ENCODE measurements around the gene GIMAP2.

Gene GIMAP2

DNA sequence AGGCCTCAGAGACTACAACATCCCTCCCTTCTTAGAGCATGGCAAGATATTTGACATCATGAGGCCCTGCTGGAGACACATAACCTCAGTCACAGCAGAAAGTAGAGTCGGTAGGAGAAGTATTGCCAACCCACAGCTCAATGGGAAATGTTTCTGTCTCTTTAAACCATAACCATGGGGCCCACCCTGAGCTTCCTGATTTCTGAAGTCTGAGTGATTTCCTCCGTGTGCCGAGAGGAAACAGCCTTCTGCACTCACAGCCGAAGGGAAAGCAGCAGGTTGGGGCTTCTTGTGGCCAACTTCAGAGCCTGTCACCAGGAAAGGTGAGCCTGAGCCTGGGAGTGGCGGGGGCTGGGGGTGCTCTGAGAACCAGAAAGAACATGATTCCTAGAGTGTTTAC lies 30.9 kb downstream of the GIMAP2 start, which contains the start of gene GIMAP1:
Gene GIMAP1 (plus strand): TSS at position 246 of the 400 bp plus-strand sequence. CDS start 2,435 bp downstream, outside the sequence.
- no peaks in the 10 kb centered on the region for H3K27me3 ChIP-seq
- peak within 1 kb of the TSS; percentile 40; the same call in 1 of the 2 replicates for H3K4me3 ChIP-seq
- H3K9me3 ChIP-seq, result peaks cover 19% of the 10 kb centered on the region
- no peaks in the 10 kb centered on the region; the same call in 1 of the 2 replicates for H3K36me3 ChIP-seq
- TF ChIP-seq Cebpa-rat (IDR thresholded peaks at IDR 0.05), result no peak
- H3K4me2 ChIP-seq, result peak within 1 kb of the TSS; percentile 85
- peak within 1 kb of the TSS; percentile 13; the same call in 1 of the 2 replicates for H3K9ac ChIP-seq
- H3K4me1 ChIP-seq, result peaks cover 15% of the 10 kb centered on the region
- 0 out of 2 replicates have a peak within 1 kb of the TSS, but pooled peaks have one; percentile 37 for H3K27ac ChIP-seq
- H4K20me1 ChIP-seq, result no peaks in the 10 kb centered on the region

- Histone ChIP-seq H3K4me2 (peak overlapping the region; percentile 85), H3K9ac (no peak overlapping the region), H4K20me1 (no peaks in the 10 kb centered on the region), H3K27me3 (no peaks in the 10 kb centered on the region), H3K4me1 (peaks cover 15% of the 10 kb centered on the region), H3K27ac (0 out of 2 replicates have a peak overlapping the region, but pooled peaks have one; percentile 37), H3K36me3 (no peaks in the 10 kb centered on the region; the same call in 1 of the 2 replicates), H3K4me3 (peak overlapping the region; percentile 40; the same call in 1 of the 2 replicates), H3K9me3 (peaks cover 19% of the 10 kb centered on the region)
- TF ChIP-seq Cebpa-rat (IDR thresholded peaks at IDR 0.05), result no peak
These were observed 31.4 kb downstream of the GIMAP2 start for GRCh38 chr7:150716939-150717338.

- H4K20me1 ChIP-seq, result no peaks in the 10 kb centered on the region
- peaks cover 10% of the 10 kb centered on the region for H3K9me3 ChIP-seq
- no peak overlapping the region for H3K4me3 ChIP-seq
- no peak overlapping the region for H3K27ac ChIP-seq
- H3K36me3 ChIP-seq, result no peaks in the 10 kb centered on the region; the same call in 1 of the 2 replicates
- TF ChIP-seq Cebpa-rat (IDR thresholded peaks at IDR 0.05), result no peak
- peaks cover 15% of the 10 kb centered on the region for H3K4me1 ChIP-seq
- H3K27me3 ChIP-seq, result no peaks in the 10 kb centered on the region
- H3K4me2 ChIP-seq, result no peak overlapping the region
- H3K9ac ChIP-seq, result no peak overlapping the region
These were observed 32.4 kb downstream of the GIMAP2 start for GRCh38 chr7:150717814-150718420.

DNA sequence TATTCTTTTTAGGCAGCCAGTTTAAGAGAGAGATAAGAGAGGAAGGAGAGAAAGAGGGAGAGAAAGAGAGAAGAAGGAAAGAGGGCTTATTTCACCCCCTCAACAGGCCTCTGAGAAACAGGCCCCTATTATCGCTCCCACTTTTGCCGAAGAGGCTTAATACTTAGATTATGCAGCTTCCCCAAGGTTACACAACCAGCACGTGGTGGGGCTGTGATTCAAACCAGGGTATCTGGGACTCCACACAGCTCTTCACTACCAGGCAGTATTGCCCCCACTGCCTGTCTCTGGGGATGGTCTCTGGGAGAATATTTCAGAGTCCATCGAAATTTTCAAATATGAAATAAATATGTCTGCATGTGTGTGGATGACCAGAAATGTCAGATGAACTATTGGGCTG lies 33.9 kb downstream of the GIMAP2 start:
- Histone ChIP-seq H3K4me3 (no peak overlapping the region), H3K9ac (no peak overlapping the region), H3K9me3 (no peaks in the 10 kb centered on the region), H4K20me1 (no peaks in the 10 kb centered on the region), H3K27me3 (no peaks in the 10 kb centered on the region), H3K36me3 (no peaks in the 10 kb centered on the region; the same call in 1 of the 2 replicates), H3K4me2 (no peak overlapping the region), H3K4me1 (peaks cover 15% of the 10 kb centered on the region), H3K27ac (no peak overlapping the region)
- TF ChIP-seq Cebpa-rat (IDR thresholded peaks at IDR 0.05), result no peak

DNA sequence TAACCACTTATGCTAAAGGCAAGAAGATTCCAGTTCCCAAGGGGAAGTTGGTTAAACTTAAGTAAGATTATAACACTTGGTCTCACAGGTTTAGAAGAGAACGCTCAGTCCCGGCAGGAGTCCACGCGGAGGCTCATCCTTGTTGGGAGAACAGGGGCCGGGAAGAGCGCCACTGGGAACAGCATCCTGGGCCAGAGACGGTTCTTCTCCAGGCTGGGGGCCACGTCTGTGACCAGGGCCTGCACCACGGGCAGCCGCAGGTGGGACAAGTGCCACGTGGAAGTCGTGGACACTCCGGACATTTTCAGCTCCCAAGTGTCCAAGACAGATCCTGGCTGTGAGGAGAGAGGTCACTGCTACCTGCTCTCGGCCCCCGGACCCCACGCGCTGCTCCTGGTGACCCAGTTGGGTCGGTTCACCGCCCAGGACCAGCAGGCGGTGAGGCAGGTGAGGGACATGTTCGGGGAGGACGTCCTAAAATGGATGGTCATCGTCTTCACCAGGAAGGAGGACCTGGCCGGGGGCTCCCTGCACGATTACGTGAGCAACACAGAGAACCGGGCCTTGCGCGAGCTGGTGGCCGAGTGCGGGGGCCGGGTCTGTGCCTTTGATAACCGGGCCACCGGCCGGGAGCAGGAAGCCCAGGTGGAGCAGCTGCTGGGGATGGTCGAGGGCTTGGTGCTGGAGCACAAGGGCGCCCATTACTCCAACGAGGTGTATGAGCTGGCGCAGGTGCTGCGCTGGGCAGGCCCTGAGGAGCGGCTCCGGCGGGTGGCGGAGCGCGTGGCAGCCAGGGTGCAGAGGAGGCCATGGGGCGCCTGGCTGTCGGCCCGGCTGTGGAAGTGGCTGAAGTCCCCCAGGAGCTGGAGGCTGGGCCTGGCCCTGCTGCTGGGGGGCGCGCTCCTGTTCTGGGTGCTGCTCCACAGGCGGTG lies 34.7 kb downstream of the GIMAP2 start:
- TF ChIP-seq Cebpa-rat (IDR thresholded peaks at IDR 0.05), result no peak
- Histone ChIP-seq H3K4me3 (no peak overlapping the region), H3K27ac (no peak overlapping the region), H3K9me3 (no peaks in the 10 kb centered on the region), H3K9ac (no peak overlapping the region), H3K4me1 (peaks cover 15% of the 10 kb centered on the region), H3K36me3 (no peaks in the 10 kb centered on the region; the same call in 1 of the 2 replicates), H3K27me3 (no peaks in the 10 kb centered on the region), H3K4me2 (no peak overlapping the region), H4K20me1 (no peaks in the 10 kb centered on the region)

- Histone ChIP-seq H3K4me2 (no peak overlapping the region), H3K4me1 (peaks cover 2% of the 10 kb centered on the region), H3K9me3 (no peaks in the 10 kb centered on the region), H3K9ac (no peak overlapping the region), H3K27me3 (no peaks in the 10 kb centered on the region), H3K27ac (no peak overlapping the region), H3K36me3 (no peaks in the 10 kb centered on the region; the same call in 1 of the 2 replicates), H3K4me3 (no peak overlapping the region), H4K20me1 (no peaks in the 10 kb centered on the region)
- no peak for TF ChIP-seq Cebpa-rat (IDR thresholded peaks at IDR 0.05)
These were observed 36.5 kb downstream of the GIMAP2 start for GRCh38 chr7:150721970-150722373.

DNA sequence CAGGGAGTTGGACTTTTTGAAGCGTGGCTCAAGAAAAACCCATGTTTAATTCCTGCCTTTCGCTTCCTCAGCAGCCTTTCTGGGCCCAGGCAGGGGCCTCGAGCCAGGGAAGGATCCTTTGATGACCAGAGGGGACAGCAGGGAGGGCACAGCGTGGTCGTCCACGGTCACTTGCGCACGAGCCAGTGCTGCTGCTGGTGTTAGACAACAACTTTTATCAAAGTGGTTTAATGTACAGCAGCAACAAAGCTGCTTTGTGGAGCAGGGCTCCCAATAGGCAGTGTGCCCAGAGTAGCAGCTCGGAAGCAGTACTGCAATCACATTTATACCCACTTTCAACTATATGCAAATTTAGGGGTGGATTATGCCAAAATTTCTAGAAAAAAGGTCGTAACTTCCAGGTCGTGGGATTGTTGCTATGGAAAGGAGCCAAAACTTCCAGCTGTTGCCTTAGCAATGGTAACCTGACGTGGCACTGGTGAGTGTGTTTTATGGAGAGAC lies 37.0 kb downstream of the GIMAP2 start:
- no peak overlapping the region for H3K4me2 ChIP-seq
- H3K27me3 ChIP-seq, result no peaks in the 10 kb centered on the region
- no peaks in the 10 kb centered on the region for H4K20me1 ChIP-seq
- peaks cover 3% of the 10 kb centered on the region; the same call in 1 of the 2 replicates for H3K9me3 ChIP-seq
- no peak overlapping the region for H3K27ac ChIP-seq
- H3K36me3 ChIP-seq, result no peaks in the 10 kb centered on the region; the same call in 1 of the 2 replicates
- H3K4me3 ChIP-seq, result no peak overlapping the region
- no peak overlapping the region for H3K9ac ChIP-seq
- no peaks in the 10 kb centered on the region for H3K4me1 ChIP-seq
- TF ChIP-seq Cebpa-rat (IDR thresholded peaks at IDR 0.05), result no peak

DNA sequence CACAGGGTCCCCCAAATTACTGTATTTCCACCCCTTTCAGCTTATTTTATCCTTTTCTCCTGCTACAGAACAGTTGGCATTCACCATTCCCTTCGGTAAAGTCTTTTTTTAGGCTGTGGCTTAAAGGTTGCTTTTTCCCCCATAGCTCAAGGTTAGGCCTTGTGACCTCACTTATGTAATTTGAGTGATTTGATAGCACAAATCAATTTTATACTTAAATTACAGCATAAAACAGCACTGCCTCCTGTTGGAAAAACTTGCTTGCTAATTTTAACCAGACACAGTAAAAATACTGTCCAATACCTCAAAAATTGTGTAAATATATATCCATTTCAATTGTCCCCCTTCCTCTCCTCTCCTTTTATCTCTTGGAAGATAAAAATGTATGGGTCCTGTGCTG lies 38.0 kb downstream of the GIMAP2 start:
- Histone ChIP-seq H3K4me1 (no peaks in the 10 kb centered on the region), H3K36me3 (no peaks in the 10 kb centered on the region; the same call in 1 of the 2 replicates), H3K9me3 (peaks cover 11% of the 10 kb centered on the region), H3K27me3 (no peaks in the 10 kb centered on the region), H3K4me3 (no peak overlapping the region), H3K27ac (no peak overlapping the region), H4K20me1 (no peaks in the 10 kb centered on the region), H3K4me2 (no peak overlapping the region), H3K9ac (no peak overlapping the region)
- no peak for TF ChIP-seq Cebpa-rat (IDR thresholded peaks at IDR 0.05)

- Histone ChIP-seq H3K27ac (no peak overlapping the region), H4K20me1 (no peaks in the 10 kb centered on the region), H3K4me2 (no peak overlapping the region), H3K9me3 (peaks cover 11% of the 10 kb centered on the region), H3K9ac (no peak overlapping the region), H3K4me1 (no peaks in the 10 kb centered on the region), H3K27me3 (no peaks in the 10 kb centered on the region), H3K4me3 (no peak overlapping the region), H3K36me3 (no peaks in the 10 kb centered on the region)
- TF ChIP-seq Cebpa-rat (IDR thresholded peaks at IDR 0.05), result no peak
These were observed 41.9 kb downstream of the GIMAP2 start for GRCh38 chr7:150727381-150727780.
